ENCODE measurements around the gene KRTAP10-8.
"Not testable (repeated sequence)": the region's sequence is repeated elsewhere in the genome, so short reads cannot be mapped to it uniquely, and the experiment has no call there.

Gene KRTAP10-8

DNA sequence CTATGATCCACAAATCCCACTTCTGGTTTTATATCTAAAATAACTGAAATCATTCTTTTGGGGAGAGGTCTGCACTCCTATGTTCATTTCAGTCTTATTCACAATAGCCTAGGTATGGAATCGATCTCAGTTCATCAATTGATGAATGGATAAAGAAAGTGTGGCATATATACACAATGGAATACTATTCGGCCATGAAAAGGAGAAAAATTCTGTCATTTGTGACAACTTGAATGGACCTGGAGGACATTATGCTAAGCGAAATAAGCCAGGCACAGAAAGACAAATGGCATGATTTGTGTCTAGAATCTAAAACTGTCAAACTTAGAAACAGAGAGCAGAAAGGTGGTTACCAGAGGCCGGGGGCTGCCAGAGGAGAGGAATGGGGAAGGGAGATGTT lies 5.4 kb upstream of the KRTAP10-8 start:
- Histone ChIP-seq H3K4me3 (no peak overlapping the region), H3K27ac (no peak overlapping the region), H4K20me1 (no peaks in the 10 kb centered on the region), H3K27me3 (no peaks in the 10 kb centered on the region), H3K4me2 (no peak overlapping the region), H3K9me3 (peaks cover 38% of the 10 kb centered on the region), H3K4me1 (no peaks in the 10 kb centered on the region), H3K36me3 (no peaks in the 10 kb centered on the region), H3K9ac (no peak overlapping the region)
- TF ChIP-seq Cebpa-rat (IDR thresholded peaks at IDR 0.05): no peak

- no peak overlapping the region for H3K4me3 ChIP-seq
- no peaks in the 10 kb centered on the region for H3K36me3 ChIP-seq
- no peak overlapping the region for H3K4me2 ChIP-seq
- no peak overlapping the region for H3K9ac ChIP-seq
- no peaks in the 10 kb centered on the region for H4K20me1 ChIP-seq
- no peak for TF ChIP-seq Cebpa-rat (IDR thresholded peaks at IDR 0.05)
- H3K27ac ChIP-seq: no peak overlapping the region
- no peaks in the 10 kb centered on the region for H3K27me3 ChIP-seq
- peaks cover under 1% of the 10 kb centered on the region; the same call in 1 of the 2 replicates for H3K4me1 ChIP-seq
- H3K9me3 ChIP-seq: peaks cover 42% of the 10 kb centered on the region
These were observed 2.7 kb upstream of the KRTAP10-8 start for GRCh38 chr21:44609193-44609592.

DNA sequence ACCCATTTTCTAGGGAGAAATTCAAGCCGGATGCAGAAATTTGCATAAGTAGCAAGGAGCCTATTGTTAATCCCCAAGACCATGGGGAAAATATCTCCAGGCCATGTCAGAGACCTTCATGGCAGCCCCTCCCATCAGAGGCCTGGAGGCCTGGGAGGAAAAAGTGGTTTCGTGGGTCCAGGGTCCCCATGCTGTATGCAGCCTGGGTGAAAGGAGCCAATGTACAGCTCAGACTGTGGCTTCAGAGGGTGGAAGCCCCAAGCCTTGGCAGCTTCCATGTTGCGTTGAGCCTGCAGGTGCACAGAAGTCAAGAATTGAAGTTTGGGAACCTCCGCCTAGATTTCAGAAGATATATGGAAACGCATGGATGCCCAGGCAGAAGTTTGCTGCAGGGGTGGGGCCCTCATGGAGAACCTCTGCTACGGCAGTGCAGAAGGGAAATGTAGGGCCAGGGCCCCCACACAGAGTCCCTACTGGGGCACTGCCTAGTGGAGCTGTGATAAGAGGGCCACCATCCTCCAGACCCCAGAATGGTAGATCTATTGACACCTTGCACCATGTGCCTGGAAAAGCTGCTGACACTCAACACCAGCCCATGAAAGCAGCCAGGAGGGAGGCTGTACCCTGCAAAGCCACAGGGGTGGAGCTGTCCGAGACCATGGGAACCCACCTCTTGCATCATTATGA lies 1.6 kb upstream of the KRTAP10-8 start:
- peaks cover 36% of the 10 kb centered on the region for H3K9me3 ChIP-seq
- H3K27me3 ChIP-seq, H3K4me2 ChIP-seq: not testable (repeated sequence)

GRCh38 chr21:44611551-44611950 lies 328 bp upstream of the KRTAP10-8 start:
- Histone ChIP-seq H3K9ac (no peak overlapping the region), H4K20me1 (no peaks in the 10 kb centered on the region), H3K4me1 (peaks cover 24% of the 10 kb centered on the region), H3K4me3 (no peak overlapping the region), H3K36me3 (no peaks in the 10 kb centered on the region), H3K4me2 (no peak overlapping the region), H3K27me3 (no peaks in the 10 kb centered on the region), H3K9me3 (peaks cover 36% of the 10 kb centered on the region), H3K27ac (no peak overlapping the region)
- no peak for TF ChIP-seq Cebpa-rat (IDR thresholded peaks at IDR 0.05)

More for the DNA sequence above, 1.6 kb upstream of the KRTAP10-8 start:
- not testable (repeated sequence) for H4K20me1 ChIP-seq, H3K27ac ChIP-seq, H3K4me3 ChIP-seq, H3K36me3 ChIP-seq, H3K9ac ChIP-seq
- H3K4me1 ChIP-seq: peaks cover 11% of the 10 kb centered on the region

DNA sequence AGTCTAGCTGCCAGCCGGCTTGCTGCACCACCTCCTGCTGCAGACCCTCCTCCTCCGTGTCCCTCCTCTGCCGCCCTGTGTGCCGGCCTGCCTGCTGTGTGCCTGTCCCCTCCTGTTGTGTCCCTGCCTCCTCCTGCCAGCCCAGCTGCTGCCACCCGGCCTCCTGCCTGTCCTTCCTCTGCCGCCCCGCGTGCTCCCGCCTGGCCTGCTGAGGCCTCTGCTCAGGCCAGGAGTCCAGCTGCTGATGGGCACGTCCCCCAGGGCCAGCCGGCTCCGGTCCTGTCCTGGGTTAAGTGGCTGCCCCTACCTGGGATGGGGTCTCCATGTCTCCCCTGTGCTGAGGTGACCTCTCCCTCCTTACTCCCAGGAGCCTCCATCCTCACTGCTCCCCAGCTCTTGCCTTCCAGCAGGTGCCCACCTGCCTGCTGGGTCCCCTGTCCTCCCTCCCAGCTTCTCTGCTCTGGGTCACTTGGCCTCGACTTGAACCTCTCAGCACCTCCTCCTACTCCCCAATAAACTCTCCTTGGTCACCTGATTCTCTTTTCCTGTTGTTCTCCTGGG lies 870 bp downstream of the KRTAP10-8 start:
- no peak for TF ChIP-seq Cebpa-rat (IDR thresholded peaks at IDR 0.05)
- H3K4me3 ChIP-seq: no peak overlapping the region
- no peak overlapping the region for H3K27ac ChIP-seq
- no peak overlapping the region for H3K9ac ChIP-seq
- no peaks in the 10 kb centered on the region for H3K27me3 ChIP-seq
- peaks cover 27% of the 10 kb centered on the region for H3K4me1 ChIP-seq
- no peaks in the 10 kb centered on the region for H4K20me1 ChIP-seq
- peaks cover 36% of the 10 kb centered on the region for H3K9me3 ChIP-seq
- H3K36me3 ChIP-seq: no peaks in the 10 kb centered on the region
- no peak overlapping the region for H3K4me2 ChIP-seq

- Histone ChIP-seq H3K36me3 (no peaks in the 10 kb centered on the region), H3K4me3 (no peak overlapping the region), H3K27me3 (no peaks in the 10 kb centered on the region), H3K9ac (no peak overlapping the region), H3K9me3 (peaks cover 36% of the 10 kb centered on the region), H3K4me2 (no peak overlapping the region), H3K27ac (no peak overlapping the region), H4K20me1 (no peaks in the 10 kb centered on the region), H3K4me1 (peaks cover 36% of the 10 kb centered on the region)
- no peak for TF ChIP-seq Cebpa-rat (IDR thresholded peaks at IDR 0.05)
These were observed 1.7 kb downstream of the KRTAP10-8 start for GRCh38 chr21:44613386-44614155.

DNA sequence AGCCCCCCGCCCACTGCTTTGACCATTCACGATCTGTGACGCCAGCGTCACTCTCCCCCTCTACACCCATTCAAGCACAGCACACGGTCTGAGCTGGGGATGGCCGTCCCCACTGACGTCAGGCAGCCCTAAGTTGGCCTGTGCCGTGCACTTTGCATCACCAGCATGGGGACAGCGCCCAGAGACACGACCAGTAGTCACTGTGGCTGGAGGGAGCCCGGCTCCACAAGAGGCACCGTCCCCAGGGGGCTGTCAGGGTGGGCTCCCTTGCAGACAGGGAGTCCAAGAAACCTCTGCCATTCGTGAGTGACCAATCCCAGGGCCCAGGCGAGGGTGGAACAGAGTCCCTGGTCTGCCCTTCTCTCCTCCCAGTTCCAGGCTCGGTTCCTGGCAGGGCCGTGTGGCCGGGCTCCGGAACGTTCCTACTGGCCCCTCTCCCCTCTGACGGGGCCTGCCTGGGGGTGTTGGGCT lies 2.3 kb downstream of the KRTAP10-8 start:
- TF ChIP-seq Cebpa-rat (IDR thresholded peaks at IDR 0.05): no peak
- Histone ChIP-seq H3K9ac (no peak overlapping the region), H3K4me2 (peak overlapping the region; percentile 71; the same call in 1 of the 2 replicates), H3K27ac (no peak overlapping the region), H4K20me1 (no peaks in the 10 kb centered on the region), H3K4me1 (peaks cover 42% of the 10 kb centered on the region), H3K27me3 (no peaks in the 10 kb centered on the region), H3K36me3 (no peaks in the 10 kb centered on the region), H3K9me3 (peaks cover 31% of the 10 kb centered on the region), H3K4me3 (no peak overlapping the region)

DNA sequence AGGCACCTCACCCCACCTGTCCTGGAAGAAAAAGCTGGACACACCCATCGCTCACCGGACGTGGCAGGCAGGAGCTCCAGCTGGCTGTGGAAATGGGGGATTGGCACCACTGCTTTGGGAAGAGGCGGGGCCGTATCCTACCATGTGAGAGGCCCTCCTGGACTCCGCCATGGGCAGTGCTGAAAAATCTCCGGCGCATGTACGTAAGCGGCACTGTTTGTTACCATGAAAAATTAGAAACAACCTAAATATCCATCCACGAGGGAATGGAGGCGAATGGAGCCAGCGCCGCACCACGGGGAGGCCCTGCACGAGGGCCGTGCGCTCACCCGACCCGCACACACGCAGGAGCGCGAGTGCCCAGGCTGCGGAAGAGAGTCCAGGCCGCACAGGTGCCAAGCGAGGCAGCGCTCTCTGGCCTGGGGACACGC lies 3.1 kb downstream of the KRTAP10-8 start:
- Histone ChIP-seq H4K20me1 (no peaks in the 10 kb centered on the region), H3K36me3 (no peaks in the 10 kb centered on the region)
- TF ChIP-seq Cebpa-rat (IDR thresholded peaks at IDR 0.05): no peak

GRCh38 chr21:44615466-44615865 lies 3.6 kb downstream of the KRTAP10-8 start:
- no peak overlapping the region for H3K27ac ChIP-seq
- H3K4me1 ChIP-seq: peaks cover 44% of the 10 kb centered on the region
- no peaks in the 10 kb centered on the region for H4K20me1 ChIP-seq
- no peaks in the 10 kb centered on the region for H3K36me3 ChIP-seq
- H3K4me3 ChIP-seq: no peak overlapping the region
- no peak overlapping the region for H3K9ac ChIP-seq
- H3K27me3 ChIP-seq: no peaks in the 10 kb centered on the region
- H3K9me3 ChIP-seq: peaks cover 26% of the 10 kb centered on the region
- TF ChIP-seq Cebpa-rat (IDR thresholded peaks at IDR 0.05): no peak
- peak overlapping the region; percentile 71 for H3K4me2 ChIP-seq

More for the DNA sequence above, 3.1 kb downstream of the KRTAP10-8 start:
- Histone ChIP-seq H3K9me3 (peaks cover 28% of the 10 kb centered on the region), H3K4me3 (no peak overlapping the region), H3K4me2 (peak overlapping the region; percentile 71), H3K27ac (no peak overlapping the region), H3K27me3 (no peaks in the 10 kb centered on the region), H3K9ac (no peak overlapping the region), H3K4me1 (peaks cover 44% of the 10 kb centered on the region)

All from BLaER1 (cell line).